DMS114 treated with DMSO at 0.1 percent for 48 hours (cell line): ENCODE results near the gene MAEA.

Experiments
- DNase-seq: peaks from one replicate; lab custom pipeline; 2025; ENCODE audit not compliant: unreplicated experiment; lab: John Stamatoyannopoulos, UW

Gene MAEA

GRCh38 chr4:1298461-1298860 lies 8.8 kb downstream of the MAEA start:
- DNase-seq = no peak

- no peak for DNase-seq
These were observed 9.7 kb downstream of the MAEA start for GRCh38 chr4:1299301-1299860.

GRCh38 chr4:1300466-1301455 lies 11.1 kb downstream of the MAEA start:
- no peak for DNase-seq

- DNase-seq = no peak
These were observed 12.5 kb downstream of the MAEA start for GRCh38 chr4:1302159-1302558.

- DNase-seq = no peak
These were observed 15.6 kb downstream of the MAEA start for GRCh38 chr4:1305261-1305711.

- DNase-seq = no peak
These were observed 16.2 kb downstream of the MAEA start for GRCh38 chr4:1305781-1306455.

GRCh38 chr4:1307951-1308735 lies 18.5 kb downstream of the MAEA start:
- DNase-seq = no peak

GRCh38 chr4:1309261-1310010 lies 19.7 kb downstream of the MAEA start:
- no peak for DNase-seq

- DNase-seq = no peak
These were observed 20.5 kb downstream of the MAEA start for GRCh38 chr4:1310031-1310795.

GRCh38 chr4:1310796-1311631 lies 21.3 kb downstream of the MAEA start:
- DNase-seq = no peak

- no peak for DNase-seq
These were observed 23.3 kb downstream of the MAEA start for GRCh38 chr4:1312821-1313640.

GRCh38 chr4:1315306-1315705 lies 25.6 kb downstream of the MAEA start:
- no peak for DNase-seq

- DNase-seq = no peak
These were observed 26.3 kb downstream of the MAEA start for GRCh38 chr4:1315836-1316536.

- DNase-seq = no peak
These were observed 27.0 kb downstream of the MAEA start for GRCh38 chr4:1316537-1317168.

GRCh38 chr4:1317177-1318045 lies 27.7 kb downstream of the MAEA start:
- no peak for DNase-seq

- no peak for DNase-seq
These were observed 28.3 kb downstream of the MAEA start for GRCh38 chr4:1318046-1318375.
